ENCODE results near the gene INSR. TPM values are rescaled to one million over a fixed set of nuclear protein-coding genes. Genes with fewer than 3 reads are reported as not detected.
"Not testable (repeated sequence)": the region's sequence is repeated elsewhere in the genome, so short reads cannot be mapped to it uniquely, and the experiment has no call there.

Gene INSR
- total RNA-seq, 1 donor from 2014 or later, result 96.4 TPM

GRCh38 chr19:7226739-7227138, 67.5 kb downstream of the INSR start:
- DNase-seq (ENCODE audit: low spot score) (no peak), ATAC-seq (no peak)

GRCh38 chr19:7225741-7226140, 68.5 kb downstream of the INSR start:
- DNase-seq (ENCODE audit: low spot score) (no peak), ATAC-seq (no peak)

- no peak for ATAC-seq
- no peak for DNase-seq (ENCODE audit: low spot score)
Measured at GRCh38 chr19:7224995-7225394, 69.2 kb downstream of the INSR start.

- DNase-seq (ENCODE audit: low spot score), result peak; percentile 87
- ATAC-seq, result peak; percentile 85
Measured at GRCh38 chr19:7224209-7224686, 70.0 kb downstream of the INSR start.

GRCh38 chr19:7223429-7223828, 70.8 kb downstream of the INSR start:
- ATAC-seq (peak; percentile 4), DNase-seq (ENCODE audit: low spot score) (no peak)

GRCh38 chr19:7219056-7219455, 75.2 kb downstream of the INSR start:
- no peak for ATAC-seq
- no peak for DNase-seq (ENCODE audit: low spot score)

GRCh38 chr19:7217861-7218260, 76.4 kb downstream of the INSR start:
- ATAC-seq, result peak; percentile 21
- DNase-seq (ENCODE audit: low spot score), result no peak

GRCh38 chr19:7216373-7216902, 77.8 kb downstream of the INSR start:
- ATAC-seq (no peak), DNase-seq (ENCODE audit: low spot score) (no peak)

- no peak for DNase-seq (ENCODE audit: low spot score)
- no peak for ATAC-seq
Measured at GRCh38 chr19:7215176-7215575, 79.0 kb downstream of the INSR start.

GRCh38 chr19:7214324-7215089, 79.7 kb downstream of the INSR start:
- DNase-seq (ENCODE audit: low spot score), result no peak
- ATAC-seq, result no peak

- ATAC-seq (no peak), DNase-seq (ENCODE audit: low spot score) (no peak)
Measured at GRCh38 chr19:7213628-7214323, 80.4 kb downstream of the INSR start.

GRCh38 chr19:7211191-7211951, 82.8 kb downstream of the INSR start:
- ATAC-seq (peak; percentile 84), DNase-seq (ENCODE audit: low spot score) (peak; percentile 63)

- ATAC-seq, result no peak
Measured at GRCh38 chr19:7210359-7210758, 83.9 kb downstream of the INSR start.

GRCh38 chr19:7209597-7210325, 84.5 kb downstream of the INSR start:
- not testable (repeated sequence) for DNase-seq (ENCODE audit: low spot score); ATAC-seq

More at GRCh38 chr19:7210359-7210758, 83.9 kb downstream of the INSR start:
- DNase-seq (ENCODE audit: low spot score), result no peak

GRCh38 chr19:7209036-7209435, 85.2 kb downstream of the INSR start:
- not testable (repeated sequence) for ATAC-seq; DNase-seq (ENCODE audit: low spot score)

- ATAC-seq (peak; percentile 5), DNase-seq (ENCODE audit: low spot score) (no peak)
Measured at GRCh38 chr19:7203332-7203731, 90.9 kb downstream of the INSR start.

GRCh38 chr19:7202888-7203287, 91.3 kb downstream of the INSR start:
- no peak for DNase-seq (ENCODE audit: low spot score)
- no peak for ATAC-seq

- DNase-seq (ENCODE audit: low spot score) (no peak), ATAC-seq (no peak)
Measured at GRCh38 chr19:7200736-7201135, 93.5 kb downstream of the INSR start.

GRCh38 chr19:7199613-7200533, 94.3 kb downstream of the INSR start:
- ATAC-seq, result peak; percentile 46
- peak; percentile 59 for DNase-seq (ENCODE audit: low spot score)

Measured in left lobe of liver (tissue), 2 donors.